ENCODE data around the gene BDH1. TPM values are rescaled to one million over a fixed set of nuclear protein-coding genes. Genes with fewer than 3 reads are reported as not detected.

BDH1 gene
- total and polyA plus RNA-seq, 2 of the 13 experiments (the other 11 are each of a cell fraction or from before 2014, with no cell fraction given) = 21.2 to 71.9 TPM

- TF ChIP-seq ZNF543 (CRISPR knock-in tag; IDR thresholded peaks at IDR 0.05) (peak; percentile 72), ZNF780A (CRISPR knock-in tag; IDR thresholded peaks at IDR 0.05) (no peak), MTF1 (CRISPR knock-in tag; IDR thresholded peaks at IDR 0.05) (no peak), ZNF205 (CRISPR knock-in tag; IDR thresholded peaks at IDR 0.05) (0 out of 2 replicates have a peak, but pooled peaks have one; percentile 60), ISX (CRISPR knock-in tag; conservative IDR thresholded peaks at IDR 0.05) (no peak), GABPB1 (CRISPR knock-in tag; IDR thresholded peaks at IDR 0.05) (peak; percentile 29; the same call in 1 of the 2 replicates), ZBTB46 (CRISPR knock-in tag; IDR thresholded peaks at IDR 0.05; ENCODE audit: borderline replicate concordance) (0 out of 2 replicates have a peak, but pooled peaks have one; percentile 39), TFAP4 (IDR thresholded peaks at IDR 0.05; ENCODE audit: borderline replicate concordance, low read depth) (peak; percentile 63), HDAC1 (CRISPR knock-in tag; IDR thresholded peaks at IDR 0.05) (0 out of 2 replicates have a peak, but pooled peaks have one; percentile 33), ZNF772 (CRISPR knock-in tag; IDR thresholded peaks at IDR 0.05) (peak; percentile 60), ZNF891 (CRISPR knock-in tag; IDR thresholded peaks at IDR 0.05) (peak; percentile 39; the same call in 1 of the 2 replicates), MTF2 (CRISPR knock-in tag; IDR thresholded peaks at IDR 0.05; ENCODE audit: borderline replicate concordance) (no peak)
- TF ChIP-seq, protein P1, sequence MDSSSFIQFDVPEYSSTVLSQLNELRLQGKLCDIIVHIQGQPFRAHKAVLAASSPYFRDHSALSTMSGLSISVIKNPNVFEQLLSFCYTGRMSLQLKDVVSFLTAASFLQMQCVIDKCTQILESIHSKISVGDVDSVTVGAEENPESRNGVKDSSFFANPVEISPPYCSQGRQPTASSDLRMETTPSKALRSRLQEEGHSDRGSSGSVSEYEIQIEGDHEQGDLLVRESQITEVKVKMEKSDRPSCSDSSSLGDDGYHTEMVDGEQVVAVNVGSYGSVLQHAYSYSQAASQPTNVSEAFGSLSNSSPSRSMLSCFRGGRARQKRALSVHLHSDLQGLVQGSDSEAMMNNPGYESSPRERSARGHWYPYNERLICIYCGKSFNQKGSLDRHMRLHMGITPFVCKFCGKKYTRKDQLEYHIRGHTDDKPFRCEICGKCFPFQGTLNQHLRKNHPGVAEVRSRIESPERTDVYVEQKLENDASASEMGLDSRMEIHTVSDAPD (CRISPR knock-in tag; IDR thresholded peaks at IDR 0.05) = 0 out of 2 replicates have a peak, but pooled peaks have one; percentile 18
- TF ChIP-seq, protein P2, sequence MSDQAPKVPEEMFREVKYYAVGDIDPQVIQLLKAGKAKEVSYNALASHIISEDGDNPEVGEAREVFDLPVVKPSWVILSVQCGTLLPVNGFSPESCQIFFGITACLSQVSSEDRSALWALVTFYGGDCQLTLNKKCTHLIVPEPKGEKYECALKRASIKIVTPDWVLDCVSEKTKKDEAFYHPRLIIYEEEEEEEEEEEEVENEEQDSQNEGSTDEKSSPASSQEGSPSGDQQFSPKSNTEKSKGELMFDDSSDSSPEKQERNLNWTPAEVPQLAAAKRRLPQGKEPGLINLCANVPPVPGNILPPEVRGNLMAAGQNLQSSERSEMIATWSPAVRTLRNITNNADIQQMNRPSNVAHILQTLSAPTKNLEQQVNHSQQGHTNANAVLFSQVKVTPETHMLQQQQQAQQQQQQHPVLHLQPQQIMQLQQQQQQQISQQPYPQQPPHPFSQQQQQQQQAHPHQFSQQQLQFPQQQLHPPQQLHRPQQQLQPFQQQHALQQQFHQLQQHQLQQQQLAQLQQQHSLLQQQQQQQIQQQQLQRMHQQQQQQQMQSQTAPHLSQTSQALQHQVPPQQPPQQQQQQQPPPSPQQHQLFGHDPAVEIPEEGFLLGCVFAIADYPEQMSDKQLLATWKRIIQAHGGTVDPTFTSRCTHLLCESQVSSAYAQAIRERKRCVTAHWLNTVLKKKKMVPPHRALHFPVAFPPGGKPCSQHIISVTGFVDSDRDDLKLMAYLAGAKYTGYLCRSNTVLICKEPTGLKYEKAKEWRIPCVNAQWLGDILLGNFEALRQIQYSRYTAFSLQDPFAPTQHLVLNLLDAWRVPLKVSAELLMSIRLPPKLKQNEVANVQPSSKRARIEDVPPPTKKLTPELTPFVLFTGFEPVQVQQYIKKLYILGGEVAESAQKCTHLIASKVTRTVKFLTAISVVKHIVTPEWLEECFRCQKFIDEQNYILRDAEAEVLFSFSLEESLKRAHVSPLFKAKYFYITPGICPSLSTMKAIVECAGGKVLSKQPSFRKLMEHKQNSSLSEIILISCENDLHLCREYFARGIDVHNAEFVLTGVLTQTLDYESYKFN (CRISPR knock-in tag; conservative IDR thresholded peaks at IDR 0.05) = peak; percentile 65
These were observed 35.2 kb downstream of the BDH1 start (continued) for GRCh38 chr3:197520311-197521276.
